Stomach (tissue), 9 donors: Measurements from ENCODE around the gene RASA3. TPM values are rescaled to one million over a fixed set of nuclear protein-coding genes. Genes with fewer than 3 reads are reported as not detected.
"Not testable (repeated sequence)": the region's sequence is repeated elsewhere in the genome, so short reads cannot be mapped to it uniquely, and the experiment has no call there.

Experiments used
- DNase-seq, 2 donors: peaks; one replicate each; pipeline versions ENCODE4 v3.0.0 to v3.0.0-alpha.2; 2013 to 2019
- H3K27ac ChIP-seq, 5 donors: fragments of 200-600 bp in 4 of 5; sonication (generic) in 4 of 5; one replicate each; pipeline ENCODE4 v1.5.1; 2013 to 2019; ENCODE audit warnings: mild to moderate bottlenecking in 1 of 5, moderate library complexity in 1 of 5
- H3K27me3 ChIP-seq, 3 donors: fragments of 200-600 bp; sonication (generic); one replicate each; pipeline ENCODE4 v1.5.1; 2017 to 2019; ENCODE audit warnings: mixed run types in 1 of 3
- H3K36me3 ChIP-seq, 4 donors: fragments of 200-600 bp; sonication (generic); 1 replicate in 3 of 4; 2 replicates in 1 of 4; pipeline ENCODE4 v1.5.1; 2016 to 2019
- H3K4me1 ChIP-seq, 4 donors: fragments of 200-600 bp; sonication (generic); one replicate each; pipeline ENCODE4 v1.5.1; 2016 to 2019
- H3K4me3 ChIP-seq, 4 donors: fragments of 200-600 bp; sonication (generic) in 3 of 4; one replicate each; pipeline ENCODE4 v1.5.1; 2016 to 2019; ENCODE audit warnings: mild to moderate bottlenecking in 1 of 4
- H3K9me3 ChIP-seq, 4 donors: fragments of 200-600 bp; sonication (generic); one replicate each; pipeline ENCODE4 v1.5.1; 2016 to 2019
- EP300 ChIP-seq: sonication (generic); formaldehyde crosslinking; IDR thresholded peaks from one replicate; pipeline ENCODE4 v1.6.1; 2017; ENCODE audit warnings: antibody characterized with exemption
- POLR2A ChIP-seq, 4 donors: fragments of 450-650 bp; IDR thresholded peaks; one replicate each; pipeline ENCODE4 v1.6.1; 2016; ENCODE audit warnings: antibody characterized with exemption in 4 of 4, control low read depth in 2 of 4, mild to moderate bottlenecking in 1 of 4, moderate library complexity in 1 of 4
- POLR2AphosphoS5 ChIP-seq, 3 donors: sonication (generic); formaldehyde crosslinking; IDR thresholded peaks; one replicate each; pipeline ENCODE4 v1.6.1; 2016; ENCODE audit warnings: antibody characterized with exemption in 3 of 3
- WGBS, 5 donors: extraction: QIAGEN DNeasy Blood & Tissue Kit in 3 of 5; methylation state at CpG; one replicate each; pipeline versions ENCODE4 v1.1.5 to v1.1.7; 2013 to 2018; 5-methylcytosine and 5-hydroxymethylcytosine counted together
- intact Hi-C: fragments of 100-400 bp; cut with DNase I; formaldehyde crosslinking; loops from one replicate; pipeline ENCODE4 v1.15.1; 2023; ENCODE audit warnings: low total_unique reads
- polyA plus RNA-seq, 3 donors: library from polyadenylated mRNA; stranded (reverse); fragments of 200-250 nt; gene quantifications; one replicate each; pipeline ENCODE4 v1.2.3, GENCODE V29; 2013
- total RNA-seq, 5 donors: library from RNA; depleted of rRNA; stranded (reverse); fragments of >200 nt; gene quantifications; one replicate each; pipeline versions ENCODE4 v1.1.0 to v1.2.3, GENCODE V29; 2014 to 2016
- TF ChIP-seq, protein P1 (sequence below), 7 experiments: fragments of 450-650 bp in 4 of 7; fragments of 200-600 bp in 3 of 7; sonication (generic) in 3 of 7; IDR thresholded peaks; one replicate each; pipeline ENCODE4 v1.5.1; 2016 to 2019; ENCODE audit warnings: antibody characterized with exemption in 7 of 7, control low read depth in 2 of 7, mild to moderate bottlenecking in 1 of 7
- donor health status: healthy with polysubstance abuse.
- donor health status: Bipolar disorder and iron deficiency.
- donor health status: healthy.

Gene RASA3
- total and polyA plus RNA-seq, 8 donors: 3.7 to 22.3 (median 7.9) TPM

DNA sequence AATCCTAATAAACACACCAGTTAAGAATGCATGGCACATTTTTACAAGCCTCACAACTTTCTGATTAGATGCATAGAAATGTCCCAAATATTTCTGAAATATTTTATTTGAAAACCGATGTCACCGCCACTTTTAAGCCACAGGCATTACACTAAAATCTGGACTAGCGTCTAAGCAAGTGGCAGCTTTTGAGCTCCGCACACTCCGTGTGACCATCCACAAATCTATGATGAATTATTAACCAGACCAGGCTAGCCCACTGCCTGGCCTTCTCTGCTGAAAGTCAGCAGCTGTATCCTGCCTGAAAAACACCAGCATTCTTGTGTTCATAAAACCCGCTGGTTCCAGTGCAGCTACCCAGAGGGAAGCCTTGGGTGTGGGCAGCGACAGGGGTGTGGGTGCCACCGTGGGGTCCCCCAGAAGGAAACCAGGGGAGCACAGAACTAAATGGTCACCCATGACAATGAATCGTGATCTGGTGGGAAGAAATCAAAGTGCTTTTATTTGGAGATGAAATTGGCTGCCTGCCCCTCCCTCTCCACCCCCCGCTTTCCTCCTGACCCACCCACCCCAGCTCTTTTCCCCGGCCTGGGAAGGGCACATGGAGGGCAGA is 13.8 kb downstream of the RASA3 start:
- H3K4me1 ChIP-seq: peaks cover 8 to 65% (median 37%) of the 10 kb centered on the region in 4 donors
- 9 to 28% (median 17%) methylated on average over 10 to 11 of the region's 11 CpGs for WGBS, 5 donors
- H3K27me3 ChIP-seq: no peaks in the 10 kb centered on the region
- peak in 1 of 2 donors; percentile 83 for DNase-seq
- intact Hi-C loops: no loop called here
- no peak for TF ChIP-seq POLR2AphosphoS5 (IDR thresholded peaks at IDR 0.05)
- TF ChIP-seq, protein P1, sequence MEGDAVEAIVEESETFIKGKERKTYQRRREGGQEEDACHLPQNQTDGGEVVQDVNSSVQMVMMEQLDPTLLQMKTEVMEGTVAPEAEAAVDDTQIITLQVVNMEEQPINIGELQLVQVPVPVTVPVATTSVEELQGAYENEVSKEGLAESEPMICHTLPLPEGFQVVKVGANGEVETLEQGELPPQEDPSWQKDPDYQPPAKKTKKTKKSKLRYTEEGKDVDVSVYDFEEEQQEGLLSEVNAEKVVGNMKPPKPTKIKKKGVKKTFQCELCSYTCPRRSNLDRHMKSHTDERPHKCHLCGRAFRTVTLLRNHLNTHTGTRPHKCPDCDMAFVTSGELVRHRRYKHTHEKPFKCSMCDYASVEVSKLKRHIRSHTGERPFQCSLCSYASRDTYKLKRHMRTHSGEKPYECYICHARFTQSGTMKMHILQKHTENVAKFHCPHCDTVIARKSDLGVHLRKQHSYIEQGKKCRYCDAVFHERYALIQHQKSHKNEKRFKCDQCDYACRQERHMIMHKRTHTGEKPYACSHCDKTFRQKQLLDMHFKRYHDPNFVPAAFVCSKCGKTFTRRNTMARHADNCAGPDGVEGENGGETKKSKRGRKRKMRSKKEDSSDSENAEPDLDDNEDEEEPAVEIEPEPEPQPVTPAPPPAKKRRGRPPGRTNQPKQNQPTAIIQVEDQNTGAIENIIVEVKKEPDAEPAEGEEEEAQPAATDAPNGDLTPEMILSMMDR (IDR thresholded peaks at IDR 0.05): no peak
- TF ChIP-seq EP300: no peak
- TF ChIP-seq POLR2A (IDR thresholded peaks at IDR 0.05): no peak
- peak overlapping the region; percentile 74 to 88 (median 84) for H3K27ac ChIP-seq
- H3K4me3 ChIP-seq: peak overlapping the region in 1 of 4 donors; percentile 11
- no peaks in the 10 kb centered on the region for H3K36me3 ChIP-seq
- H3K9me3 ChIP-seq: no peaks in the 10 kb centered on the region

DNA sequence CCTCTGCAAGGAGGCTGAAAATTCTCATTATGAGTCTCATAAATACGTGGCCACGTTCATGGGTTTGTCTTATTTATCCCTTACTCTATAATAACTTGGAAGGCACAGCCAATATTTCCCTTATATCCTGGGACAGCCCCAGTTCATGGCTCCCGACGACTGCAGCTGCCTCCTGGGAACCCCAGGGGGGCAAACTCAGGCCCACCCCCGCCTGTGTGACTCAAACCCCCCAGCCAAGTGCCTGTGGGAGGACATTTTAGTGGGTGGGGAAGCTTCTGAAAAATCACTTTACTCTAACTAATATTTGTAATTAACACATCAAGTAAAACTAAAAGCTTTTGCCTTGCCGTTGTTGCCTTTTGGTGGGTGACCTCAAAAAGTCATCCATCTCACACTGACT is 14.3 kb downstream of the RASA3 start:
- Histone ChIP-seq H3K36me3 (no peaks in the 10 kb centered on the region), H3K27ac (peak overlapping the region in 4 of 5 donors; percentile 74 to 88 (median 84)), H3K4me3 (no peak overlapping the region), H3K9me3 (no peaks in the 10 kb centered on the region), H3K27me3 (no peaks in the 10 kb centered on the region), H3K4me1 (peaks cover 8 to 65% (median 36%) of the 10 kb centered on the region in 4 donors)
- no peak for TF ChIP-seq EP300
- no peak for TF ChIP-seq POLR2AphosphoS5 (IDR thresholded peaks at IDR 0.05)
- TF ChIP-seq, protein P1 (IDR thresholded peaks at IDR 0.05): no peak
- TF ChIP-seq POLR2A (IDR thresholded peaks at IDR 0.05): no peak
- intact Hi-C loops: no loop called here
- no peak for DNase-seq
- whole genome bisulfite sequencing, 5 donors: 39 to 54% (median 40%) methylated on average over 6 of the region's 6 CpGs

DNA sequence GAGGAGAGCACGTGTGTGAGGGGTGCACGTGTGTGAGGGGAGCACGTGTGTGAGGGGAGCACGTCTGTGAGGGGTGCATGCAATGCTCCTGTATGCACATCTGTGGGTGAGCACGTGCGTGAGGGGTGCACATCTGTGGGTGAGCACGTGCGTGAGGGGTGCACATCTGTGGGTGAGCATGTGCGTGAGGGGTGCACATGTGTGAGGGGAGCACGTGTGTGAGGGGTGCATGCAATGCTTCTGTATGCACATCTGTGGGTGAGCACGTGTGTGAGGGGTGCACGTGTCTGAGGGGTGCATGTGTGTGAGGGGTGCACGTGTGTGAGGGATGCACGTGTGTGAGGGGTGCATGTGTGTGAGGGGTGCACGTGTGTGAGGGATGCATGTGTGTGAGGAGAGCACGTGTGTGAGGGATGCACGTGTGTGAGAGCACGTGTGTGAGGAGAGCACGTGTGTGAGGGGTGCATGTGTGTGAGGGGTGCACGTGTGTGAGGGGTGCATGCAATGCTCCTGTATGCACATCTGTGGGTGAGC is 15.0 kb downstream of the RASA3 start:
- H3K9me3 ChIP-seq, H3K36me3 ChIP-seq, H3K4me3 ChIP-seq, H3K27ac ChIP-seq, intact Hi-C loops, DNase-seq, H3K27me3 ChIP-seq: not testable (repeated sequence)
- WGBS, 5 donors: 86 to 96% (median 90%) methylated on average over 20 of the region's 20 CpGs
- peaks cover 8 to 64% (median 33%) of the 10 kb centered on the region in 4 donors for H3K4me1 ChIP-seq

DNA sequence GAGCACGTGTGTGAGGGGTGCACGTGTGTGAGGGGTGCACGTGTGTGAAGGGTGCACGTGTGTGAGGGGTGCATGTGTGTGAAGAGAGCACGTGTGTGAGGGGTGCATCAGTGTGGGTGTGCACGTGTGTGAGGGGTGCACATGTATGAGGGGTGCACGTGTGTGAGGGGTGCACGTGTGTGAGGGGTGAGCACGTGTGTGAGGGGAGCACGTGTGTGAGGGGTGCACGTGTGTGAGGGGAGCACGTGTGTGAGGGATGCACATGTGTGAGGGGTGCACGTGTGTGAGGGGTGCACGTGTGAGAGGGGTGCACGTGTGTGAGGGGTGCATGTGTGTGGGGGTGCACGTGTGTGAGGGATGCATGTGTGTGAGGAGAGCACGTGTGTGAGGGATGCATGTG is 15.7 kb downstream of the RASA3 start:
- H3K27me3 ChIP-seq: no peaks in the 10 kb centered on the region
- intact Hi-C loops: no loop called here
- WGBS, 5 donors: 87 to 94% (median 93%) methylated on average over 17 of the region's 17 CpGs
- TF ChIP-seq POLR2A (IDR thresholded peaks at IDR 0.05): no peak
- TF ChIP-seq EP300: no peak
- TF ChIP-seq POLR2AphosphoS5 (IDR thresholded peaks at IDR 0.05): no peak
- TF ChIP-seq, protein P1 (IDR thresholded peaks at IDR 0.05): no peak
- H3K4me3 ChIP-seq: no peak overlapping the region
- peaks cover 8 to 60% (median 34%) of the 10 kb centered on the region in 4 donors for H3K4me1 ChIP-seq
- H3K9me3 ChIP-seq: no peaks in the 10 kb centered on the region
- H3K27ac ChIP-seq: no peak overlapping the region
- H3K36me3 ChIP-seq: no peaks in the 10 kb centered on the region
- no peak for DNase-seq

DNA sequence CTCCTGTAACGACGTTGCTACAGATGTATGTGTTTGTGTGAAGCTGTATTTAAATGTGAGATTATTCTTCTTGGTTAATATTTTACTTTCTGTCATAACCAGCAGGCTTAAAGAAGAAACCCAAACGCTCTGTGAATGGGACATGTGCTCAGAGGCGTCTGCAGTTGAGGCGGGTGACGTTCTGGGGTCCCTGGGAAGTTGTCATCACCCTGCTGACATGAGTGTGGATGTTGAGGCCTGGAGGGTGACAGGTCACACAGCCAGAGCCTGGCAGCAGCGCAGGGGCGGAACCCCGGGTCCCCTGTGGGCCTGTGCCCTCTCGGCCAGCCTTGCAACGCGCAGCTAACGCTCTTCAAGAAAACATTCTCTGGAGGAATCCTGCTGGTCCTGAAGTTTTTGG is 16.6 kb downstream of the RASA3 start:
- DNase-seq: peak in 1 of 2 donors; percentile 2
- no peak overlapping the region for H3K4me3 ChIP-seq
- intact Hi-C loops: no loop called here
- H3K27ac ChIP-seq: peak overlapping the region; percentile 17 to 67 (median 51)
- no peaks in the 10 kb centered on the region for H3K36me3 ChIP-seq
- no peaks in the 10 kb centered on the region for H3K9me3 ChIP-seq
- TF ChIP-seq POLR2A (IDR thresholded peaks at IDR 0.05) (no peak), EP300 (no peak), POLR2AphosphoS5 (IDR thresholded peaks at IDR 0.05) (no peak)
- TF ChIP-seq, protein P1 (IDR thresholded peaks at IDR 0.05): no peak
- no peaks in the 10 kb centered on the region for H3K27me3 ChIP-seq
- 78 to 88% (median 83%) methylated on average over 13 of the region's 13 CpGs for WGBS, 5 donors
- peaks cover 8 to 51% (median 33%) of the 10 kb centered on the region in 4 donors for H3K4me1 ChIP-seq
